GM19193 (cell line): Measurements from ENCODE around the gene FUCA2.

Source experiments
- POLR2A ChIP-seq: IDR thresholded peaks from 4 replicates; pipeline ENCODE4 v1.6.1; 2011; ENCODE audit not compliant: insufficient read depth, insufficient read length; ENCODE audit errors: extremely low read depth

Gene FUCA2

DNA sequence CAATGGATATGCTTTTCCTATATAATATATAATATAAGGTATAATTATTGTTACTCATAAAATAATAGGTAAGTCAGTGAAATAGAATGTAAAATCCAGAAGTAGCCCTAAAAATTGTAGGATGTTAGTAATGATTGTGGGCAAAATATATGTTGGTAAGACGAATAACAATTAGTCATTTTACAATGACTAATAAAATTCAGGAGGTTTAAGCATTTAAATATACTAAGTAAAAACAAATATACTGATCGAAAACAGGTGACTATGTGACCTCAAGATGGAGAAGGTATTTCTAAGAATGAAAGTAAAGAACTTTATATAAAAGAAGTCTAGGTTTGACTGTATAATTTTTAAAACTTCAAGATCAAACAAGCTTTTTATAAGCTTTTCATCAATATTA, 28.9 kb downstream of the FUCA2 start:
- no peak for TF ChIP-seq POLR2A

GRCh38 chr6:143478479-143479062, 32.9 kb downstream of the FUCA2 start:
- TF ChIP-seq POLR2A, result no peak

DNA sequence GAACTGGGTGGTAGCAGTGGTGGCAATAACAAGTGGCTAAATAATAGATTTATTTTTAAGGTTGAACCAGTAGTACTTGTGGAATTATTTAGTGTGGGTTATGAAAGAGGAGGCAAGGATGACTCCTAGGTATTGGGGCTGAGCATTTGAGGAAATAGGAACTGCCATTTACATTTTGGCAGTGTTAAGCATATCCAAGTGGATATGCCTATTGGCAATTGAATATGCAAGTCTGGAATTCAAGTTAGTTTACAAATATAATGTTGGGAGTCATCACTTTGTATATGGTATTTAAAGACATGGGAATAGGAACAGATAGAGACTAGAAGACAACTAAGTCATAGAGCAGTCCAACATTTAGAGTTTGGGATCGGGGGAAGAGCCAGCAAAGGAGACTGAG, 35.0 kb downstream of the FUCA2 start:
- TF ChIP-seq POLR2A, result no peak

DNA sequence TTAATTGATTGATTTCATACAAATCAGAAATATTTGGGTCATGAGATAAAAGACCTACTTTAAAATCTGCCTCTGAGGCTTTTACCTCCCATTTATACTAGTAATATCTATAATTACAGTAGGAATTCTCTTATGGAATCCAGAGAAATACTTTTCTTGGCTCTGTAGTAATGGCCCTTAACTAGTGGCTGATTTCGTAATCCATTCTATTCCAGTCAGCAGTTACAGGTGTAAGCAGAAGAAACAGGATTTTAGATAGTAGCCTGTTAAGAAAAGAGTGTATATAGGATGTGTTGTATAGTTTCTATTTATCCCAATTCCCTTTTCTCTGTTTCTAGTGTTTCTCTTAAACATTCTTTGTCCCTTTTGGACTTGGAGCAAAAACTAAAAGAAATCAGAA, 39.7 kb downstream of the FUCA2 start:
- TF ChIP-seq POLR2A, result no peak

DNA sequence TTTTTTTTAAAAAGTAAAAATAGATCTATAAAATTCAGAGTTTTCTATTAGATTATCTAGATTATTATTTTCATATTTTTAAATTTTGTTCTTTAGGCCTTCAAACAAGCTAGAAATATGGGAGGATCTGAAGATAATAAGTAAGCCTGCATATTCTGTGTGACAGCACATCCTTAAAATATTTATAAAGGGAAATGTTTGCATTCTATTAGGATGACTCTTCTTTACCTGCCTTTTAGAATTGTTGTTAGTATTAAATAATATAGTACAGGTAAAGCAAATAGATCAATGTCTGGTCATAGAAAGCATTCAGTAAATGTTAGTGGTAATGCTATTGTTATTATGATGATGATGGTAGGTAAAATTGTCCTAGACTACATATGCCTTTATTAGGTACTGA, 43.5 kb downstream of the FUCA2 start:
- no peak for TF ChIP-seq POLR2A

DNA sequence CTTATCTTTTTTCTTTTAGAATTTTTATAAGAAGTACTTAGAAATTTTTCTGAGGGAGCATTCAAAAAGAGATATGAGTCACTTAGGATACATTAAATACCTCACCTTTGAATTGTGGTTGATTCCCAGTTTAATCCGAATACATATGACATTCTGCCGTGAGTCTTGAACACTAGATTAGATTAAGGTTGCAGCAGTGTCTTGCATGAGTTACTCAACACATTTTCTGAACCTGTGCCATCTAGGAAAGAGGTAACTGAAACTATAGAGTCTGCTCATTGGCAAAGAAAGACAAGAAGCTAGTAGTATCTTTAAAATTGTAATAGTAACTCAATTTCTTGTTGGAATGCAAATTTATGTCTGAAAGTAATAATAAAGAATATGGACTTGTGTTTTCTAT, 46.0 kb downstream of the FUCA2 start:
- no peak for TF ChIP-seq POLR2A

GRCh38 chr6:143457563-143458359, 53.8 kb downstream of the FUCA2 start:
- no peak for TF ChIP-seq POLR2A

GRCh38 chr6:143451531-143451930, 60.0 kb downstream of the FUCA2 start:
- no peak for TF ChIP-seq POLR2A

GRCh38 chr6:143450453-143451371, 60.8 kb downstream of the FUCA2 start, which contains the start of the genes ADAT2 and PEX3:
Gene ADAT2, minus strand, starts transcription at chr6:143450695. Its CDS starts 37 bp downstream, at chr6:143450658.
Gene PEX3, plus strand, starts transcription at chr6:143450805. Its CDS starts 238 bp downstream, at chr6:143451043.
- TF ChIP-seq POLR2A, result peak; percentile 85

- TF ChIP-seq POLR2A, result no peak
Measured at GRCh38 chr6:143449714-143450452, 61.6 kb downstream of the FUCA2 start.

- TF ChIP-seq POLR2A, result no peak
Measured at GRCh38 chr6:143449082-143449713, 62.3 kb downstream of the FUCA2 start.
